HG02938 (cell line): Measurements from ENCODE around the gene DLEC1.

ENCODE experiments used
- ATAC-seq: cut with Tn5 transposase; IDR thresholded peaks from one replicate; pipeline ENCODE4 v1.9.1; 2021; ENCODE audit warnings: mild to moderate bottlenecking, moderate library complexity; ENCODE audit not compliant: unreplicated experiment

DLEC1 gene

GRCh38 chr3:38039101-38039898, at the start of gene DLEC1:
Gene DLEC1 (plus strand): TSS chr3:38039208. CDS start chr3:38039226, 18 bp downstream.
- peak; percentile 78 for ATAC-seq

DNA sequence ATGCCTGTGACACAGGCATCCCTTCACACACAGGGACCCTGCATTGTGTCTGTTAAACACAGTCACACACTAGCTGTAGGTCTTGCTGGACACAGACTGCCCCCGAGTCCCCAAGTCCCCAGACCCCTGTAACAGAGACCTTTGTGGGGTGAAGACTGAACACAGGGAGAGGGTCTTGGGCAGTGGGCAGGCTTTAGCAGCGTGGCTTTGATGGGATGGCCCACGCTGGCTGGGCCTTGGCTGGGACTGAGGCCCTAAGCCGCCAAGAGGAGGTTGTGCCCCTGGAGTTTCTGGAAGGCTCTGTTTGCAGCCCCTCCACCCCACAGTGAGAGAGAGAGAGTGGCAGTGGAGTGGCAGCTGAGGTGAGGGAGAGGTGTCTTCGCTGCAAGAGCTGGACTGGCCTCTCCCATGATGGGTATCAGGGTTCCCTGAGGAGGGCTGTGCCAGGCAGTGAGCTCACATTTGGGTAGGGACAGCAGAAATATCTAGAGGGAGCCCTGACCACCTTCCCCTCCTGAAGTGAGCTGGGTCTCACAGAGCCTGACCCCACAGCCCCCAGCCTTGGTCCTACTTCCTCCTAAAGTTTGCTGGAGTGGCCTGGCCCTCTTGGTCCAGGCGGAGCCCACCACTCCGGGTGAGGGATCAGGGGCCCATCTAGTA, 49.1 kb upstream of the DLEC1 start:
- ATAC-seq, result no peak

- ATAC-seq, result no peak
Measured at GRCh38 chr3:37990527-37990926, 48.5 kb upstream of the DLEC1 start, which contains the start of gene VILL. Gene VILL (plus strand): TSS chr3:37990786. CDS start chr3:37993673, 2,887 bp downstream.

DNA sequence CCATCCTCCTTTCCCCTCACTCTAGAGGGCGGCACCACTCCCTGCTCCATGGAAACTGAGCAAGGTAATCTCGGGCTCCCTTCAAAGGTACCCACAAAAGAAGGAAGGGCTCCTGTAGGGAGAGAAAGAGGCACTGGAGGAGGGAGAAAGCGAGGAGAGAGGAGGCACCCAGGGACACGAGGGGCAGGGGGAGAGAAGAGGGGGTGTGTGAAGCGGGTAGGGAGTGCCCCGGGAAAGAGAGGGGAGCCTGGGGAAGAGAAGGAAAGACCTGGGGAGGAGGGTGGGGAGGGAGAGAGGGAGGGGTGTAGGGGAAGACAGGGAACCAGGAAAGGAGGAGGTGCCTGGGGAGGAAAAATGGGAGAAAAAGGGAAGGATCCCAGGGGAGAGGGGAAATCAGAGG, 47.9 kb upstream of the DLEC1 start:
- ATAC-seq, result no peak

- ATAC-seq, result no peak
Measured at GRCh38 chr3:37991823-37992222, 47.2 kb upstream of the DLEC1 start.

DNA sequence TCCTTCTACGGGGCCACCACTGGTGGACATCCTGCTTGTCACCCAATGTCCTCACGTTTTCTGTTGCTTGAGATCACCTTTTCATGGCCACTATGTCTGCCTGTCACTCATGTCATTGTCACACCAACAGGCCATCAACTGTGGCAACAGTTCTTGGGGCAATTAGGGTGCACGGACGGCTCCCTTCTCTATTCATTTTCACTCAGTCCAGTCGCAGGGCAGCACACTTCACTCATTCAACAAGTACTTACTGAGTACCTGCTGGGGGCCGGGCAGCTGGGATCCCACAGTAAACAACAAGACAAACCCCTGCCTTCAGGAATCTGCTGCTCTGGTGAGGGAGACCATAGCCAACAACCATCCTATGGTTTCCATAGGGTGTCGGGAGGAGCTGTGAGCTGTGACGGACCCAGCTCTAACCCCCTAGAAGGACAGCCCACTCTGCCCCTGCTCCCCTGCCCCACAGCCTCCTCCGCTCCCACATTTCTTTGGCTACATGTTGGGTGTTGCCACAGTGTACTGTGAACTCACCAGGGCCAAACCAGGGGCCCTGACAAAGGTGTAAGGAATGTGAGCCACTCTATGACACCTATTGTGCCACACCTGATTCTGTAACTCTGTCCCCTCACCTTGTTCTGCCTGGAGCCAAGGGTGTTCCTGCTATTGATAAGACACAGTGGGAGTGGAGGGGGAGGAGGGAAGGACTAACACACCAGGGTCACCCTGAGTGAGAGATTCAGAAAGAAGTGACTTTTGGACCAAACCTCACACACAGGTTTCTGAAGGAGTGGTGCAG, 46.5 kb upstream of the DLEC1 start:
- ATAC-seq, result no peak

DNA sequence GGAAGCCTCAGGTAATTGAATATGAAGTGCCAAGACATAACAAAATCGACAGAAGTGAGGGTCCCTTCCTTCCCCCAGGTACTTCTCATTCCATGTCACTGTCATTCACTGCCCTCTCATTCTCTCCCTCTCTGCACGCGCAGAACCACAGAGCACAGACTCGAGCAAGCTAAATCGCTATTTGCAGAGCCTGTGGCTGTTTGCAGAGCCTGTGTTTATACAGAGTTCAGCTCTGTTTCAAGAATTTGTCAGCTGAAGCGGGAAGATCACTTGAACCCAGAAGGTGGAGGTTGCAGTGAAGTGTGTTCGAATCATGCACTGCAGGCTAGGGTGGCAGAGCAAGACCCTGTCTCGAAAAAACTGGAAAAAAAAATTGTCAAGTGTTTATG, 45.9 kb upstream of the DLEC1 start:
- ATAC-seq, result no peak

- no peak for ATAC-seq
Measured at GRCh38 chr3:37993460-37993819, 45.6 kb upstream of the DLEC1 start.

DNA sequence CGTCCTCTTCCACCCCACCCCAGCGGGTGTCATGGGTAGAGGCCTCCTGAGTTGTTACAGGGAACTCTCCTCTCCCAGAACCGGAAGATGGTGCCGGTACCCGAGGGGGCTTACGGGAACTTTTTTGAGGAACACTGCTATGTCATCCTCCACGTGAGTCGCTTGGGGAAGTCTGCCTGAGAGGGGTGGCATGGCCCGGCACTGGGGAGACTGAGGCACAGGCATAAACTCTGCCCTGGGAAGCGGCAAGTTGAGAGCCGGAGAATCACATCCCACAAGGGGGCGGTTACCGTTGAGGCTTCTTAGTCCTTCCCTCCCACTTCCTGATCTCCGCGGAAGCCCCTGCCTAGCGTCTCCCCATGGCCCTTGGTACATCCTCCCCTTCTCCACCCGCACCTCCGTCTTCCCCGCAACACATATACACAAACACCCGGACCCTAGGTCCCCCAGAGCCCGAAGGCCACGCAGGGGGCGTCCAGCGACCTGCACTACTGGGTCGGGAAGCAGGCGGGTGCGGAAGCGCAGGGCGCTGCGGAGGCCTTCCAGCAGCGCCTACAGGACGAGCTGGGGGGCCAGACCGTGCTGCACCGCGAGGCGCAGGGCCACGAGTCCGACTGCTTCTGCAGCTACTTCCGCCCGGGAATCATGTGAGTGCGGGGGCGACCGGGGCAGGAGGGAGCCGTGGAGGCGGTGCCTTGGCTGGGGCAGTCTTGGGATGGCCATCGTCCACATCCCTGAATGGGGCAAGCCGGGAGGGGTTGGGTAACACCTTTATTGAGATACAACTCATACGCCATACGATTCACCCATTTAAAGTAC, 45.0 kb upstream of the DLEC1 start:
- peak; percentile 45 for ATAC-seq

GRCh38 chr3:37994639-37994972, 44.4 kb upstream of the DLEC1 start:
- ATAC-seq, result no peak

DNA sequence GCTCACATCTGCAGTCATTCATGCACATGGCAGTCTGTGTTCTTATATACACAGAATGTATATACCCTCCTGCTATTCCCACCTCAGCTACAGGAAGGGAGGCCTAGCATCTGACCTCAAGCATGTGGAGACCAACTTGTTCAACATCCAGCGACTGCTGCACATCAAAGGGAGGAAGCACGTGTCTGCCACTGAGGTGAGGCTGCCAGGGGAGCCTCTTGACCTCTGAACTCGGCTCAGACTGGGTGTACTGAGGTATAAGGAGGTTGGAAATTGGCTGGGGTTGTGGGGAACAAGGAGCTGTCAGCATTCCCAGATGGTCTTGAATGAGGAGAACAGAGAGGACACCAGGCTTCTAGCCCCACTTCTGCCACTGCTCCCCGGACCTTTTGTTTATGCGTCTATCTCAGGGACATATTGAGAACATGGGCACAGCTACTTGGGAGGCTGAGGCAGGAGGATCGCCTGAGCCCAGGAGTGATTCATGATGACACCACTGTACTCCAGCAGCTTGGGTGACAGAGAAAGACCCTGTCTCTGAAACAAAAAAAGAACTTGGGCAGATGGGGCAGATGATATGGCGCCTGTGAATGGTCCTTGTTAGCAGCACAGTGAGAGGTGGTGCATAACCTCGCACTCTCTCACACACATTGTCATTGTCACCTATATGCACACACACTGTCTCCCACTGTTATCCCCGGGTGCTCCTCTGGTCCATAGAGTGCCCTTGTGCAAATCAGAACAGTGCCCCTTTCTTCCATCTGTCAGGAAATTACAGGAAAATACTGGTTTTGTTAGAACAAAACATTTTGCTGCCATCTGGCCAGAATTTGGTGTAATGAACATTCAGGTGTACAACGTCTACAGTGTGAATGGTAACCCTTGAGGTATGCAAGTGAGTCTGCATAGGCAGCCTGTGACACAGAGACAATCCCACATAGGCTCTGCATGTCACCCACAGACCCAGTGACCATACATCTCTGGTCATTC, 43.1 kb upstream of the DLEC1 start:
- ATAC-seq, result no peak

DNA sequence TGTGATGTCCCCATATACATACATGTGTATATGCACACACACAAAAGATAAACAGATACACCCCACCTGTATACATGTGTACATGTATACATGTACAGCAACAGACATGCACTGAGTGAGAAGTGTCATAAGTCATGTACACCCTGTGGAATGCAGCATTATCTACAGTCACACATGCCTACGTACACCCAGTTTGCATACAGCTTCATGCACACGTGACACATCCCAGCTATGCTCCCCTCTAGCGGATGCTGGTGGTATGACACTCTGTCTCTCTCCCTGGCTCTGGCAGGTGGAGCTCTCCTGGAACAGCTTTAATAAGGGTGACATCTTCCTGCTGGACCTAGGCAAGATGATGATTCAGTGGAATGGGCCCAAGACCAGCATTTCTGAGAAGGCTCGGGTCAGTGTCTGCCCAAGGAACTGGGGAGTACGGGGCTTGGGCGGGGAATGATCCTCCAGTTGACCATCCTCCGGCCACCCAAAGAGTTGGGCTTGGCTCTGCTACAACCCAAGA, 42.2 kb upstream of the DLEC1 start:
- peak; percentile 65 for ATAC-seq

GRCh38 chr3:37997342-37997741, 41.7 kb upstream of the DLEC1 start:
- no peak for ATAC-seq

GRCh38 chr3:37997791-37998370, 41.1 kb upstream of the DLEC1 start:
- no peak for ATAC-seq

- ATAC-seq, result no peak
Measured at GRCh38 chr3:37999836-38000235, 39.2 kb upstream of the DLEC1 start.

DNA sequence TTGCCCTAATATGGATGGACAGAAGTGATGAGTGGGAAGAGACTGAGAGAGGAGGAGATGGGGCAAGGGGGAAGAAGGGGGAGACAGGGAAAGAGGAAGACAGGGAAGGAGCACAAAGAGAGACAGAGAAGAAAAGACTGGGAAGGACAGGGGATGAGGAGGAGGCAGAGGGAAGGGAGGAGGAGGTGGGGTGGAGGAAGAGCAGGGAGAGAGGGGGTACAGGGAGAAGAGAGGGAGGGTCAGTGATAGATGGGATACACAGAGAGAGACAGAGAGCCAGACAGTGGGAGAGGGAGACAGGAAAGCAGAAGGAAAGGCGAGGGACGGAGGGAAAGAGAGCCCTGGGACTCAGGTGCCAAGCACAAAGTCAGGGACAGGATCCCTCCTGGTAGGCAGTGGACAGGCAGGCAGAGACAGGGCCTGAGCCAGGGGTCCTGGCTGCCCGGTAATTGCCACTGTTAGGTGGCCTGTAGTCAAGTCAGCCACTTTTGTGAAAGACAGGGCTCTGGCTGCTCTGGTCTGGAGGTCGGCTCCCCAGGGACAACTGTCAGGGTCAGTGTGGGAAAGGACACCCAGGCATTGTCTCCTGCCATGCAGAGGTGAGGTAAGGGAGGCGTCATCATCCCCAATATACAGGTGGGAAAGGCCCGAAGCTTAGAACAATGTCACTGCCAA, 38.6 kb upstream of the DLEC1 start:
- ATAC-seq, result no peak

- no peak for ATAC-seq
Measured at GRCh38 chr3:38000965-38001455, 38.0 kb upstream of the DLEC1 start.

DNA sequence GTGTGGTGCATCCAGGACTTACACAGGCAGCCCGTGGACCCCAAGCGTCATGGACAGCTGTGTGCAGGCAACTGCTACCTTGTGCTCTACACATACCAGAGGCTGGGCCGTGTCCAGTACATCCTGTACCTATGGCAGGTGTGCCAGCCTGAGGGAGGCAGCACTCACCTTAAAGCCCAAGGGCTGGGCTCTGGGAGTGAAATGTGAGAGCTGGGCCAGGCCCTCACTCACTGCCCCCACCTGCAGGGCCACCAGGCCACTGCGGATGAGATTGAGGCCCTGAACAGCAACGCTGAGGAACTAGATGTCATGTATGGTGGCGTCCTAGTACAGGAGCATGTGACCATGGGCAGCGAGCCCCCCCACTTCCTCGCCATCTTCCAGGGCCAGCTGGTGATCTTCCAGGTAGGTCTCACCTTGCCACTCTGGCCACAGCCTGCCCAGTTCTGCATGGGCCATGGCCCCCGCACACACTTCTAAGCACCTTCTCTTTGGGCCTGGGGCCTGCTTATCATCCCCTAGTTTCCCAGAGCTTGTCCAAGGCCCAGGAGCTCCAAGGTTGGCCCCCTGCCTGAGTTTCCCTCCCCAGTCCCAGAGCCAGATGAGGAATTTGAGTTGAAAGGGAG, 37.4 kb upstream of the DLEC1 start:
- ATAC-seq, result no peak
